GM19351 (cell line): Measurements from ENCODE around the gene ABCD4.

Experiments
- ATAC-seq: cut with Tn5 transposase; IDR thresholded peaks from one replicate; pipeline ENCODE4 v1.9.1; 2021; ENCODE audit warnings: mild to moderate bottlenecking, moderate library complexity; ENCODE audit not compliant: unreplicated experiment

The ABCD4 gene

DNA sequence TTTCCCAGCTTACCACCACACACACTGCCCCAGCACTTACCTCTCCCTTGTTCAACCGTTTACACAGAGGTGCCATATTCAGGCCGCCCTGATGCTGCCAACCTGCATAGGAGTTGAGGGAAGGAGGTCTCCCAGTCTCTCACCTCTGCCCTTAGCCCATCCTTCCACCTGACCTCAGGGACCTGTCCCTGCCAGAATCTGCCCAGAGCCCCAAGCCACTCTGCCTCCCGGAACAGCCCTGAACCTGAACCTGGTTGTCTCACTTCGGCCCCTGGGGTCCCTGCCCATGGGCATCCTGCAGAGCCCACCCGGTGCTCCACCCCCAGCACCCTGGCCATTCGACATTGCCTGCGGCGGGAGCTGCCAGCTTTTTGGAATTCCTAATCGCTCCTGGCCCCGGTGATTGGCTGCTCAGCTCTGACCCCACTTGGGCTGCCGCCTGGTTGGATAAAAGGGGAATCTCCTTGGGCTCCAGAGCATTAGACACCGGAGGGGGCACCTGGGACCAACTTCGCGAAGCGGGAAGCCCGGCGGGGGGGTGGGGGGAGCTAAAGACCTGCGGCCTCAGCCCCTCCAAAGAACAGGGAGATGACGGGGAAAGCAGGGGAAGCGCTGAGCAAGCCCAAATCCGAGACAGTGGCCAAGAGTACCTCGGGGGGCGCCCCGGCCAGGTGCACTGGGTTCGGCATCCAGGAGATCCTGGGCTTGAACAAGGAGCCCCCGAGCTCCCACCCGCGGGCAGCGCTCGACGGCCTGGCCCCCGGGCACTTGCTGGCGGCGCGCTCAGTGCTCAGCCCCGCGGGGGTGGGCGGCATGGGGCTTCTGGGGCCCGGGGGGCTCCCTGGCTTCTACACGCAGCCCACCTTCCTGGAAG is 63.5 kb downstream of the ABCD4 start, which contains the start of gene VSX2:
Gene VSX2 (plus strand): TSS at position 476 of the 874 bp plus-strand sequence. CDS start 113 bp downstream, at position 589.
- no peak for ATAC-seq

DNA sequence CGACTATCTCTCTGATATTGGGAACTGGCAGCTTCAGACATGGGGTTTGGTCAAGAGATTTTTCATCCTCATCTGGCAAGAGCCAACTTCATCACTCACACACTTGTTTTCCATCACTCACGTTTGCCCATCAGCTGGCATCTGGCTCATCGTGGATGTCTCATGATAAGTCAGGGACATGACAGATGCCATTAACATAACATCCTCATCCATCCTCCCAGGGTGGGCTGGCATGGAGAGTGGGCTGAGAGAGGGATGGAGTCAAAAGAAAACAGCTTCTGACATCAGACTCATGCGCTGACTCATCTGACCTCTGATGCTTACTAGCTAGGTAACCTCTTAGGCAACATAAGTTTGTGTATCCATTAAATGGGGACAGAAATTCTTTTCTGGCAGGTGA is 65.3 kb downstream of the ABCD4 start:
- no peak for ATAC-seq
